ENCODE results near the gene SNX7. TPM values are rescaled to one million over a fixed set of nuclear protein-coding genes. Genes with fewer than 3 reads are reported as not detected.

The SNX7 gene
- total and polyA plus RNA-seq, 5 donors from 2014 or later = not detected

GRCh38 chr1:98698625-98699024 lies 37.1 kb downstream of the SNX7 start:
- Mint-ChIP-seq H3K27ac (no peak overlapping the region), H3K36me3 (no peaks in the 10 kb centered on the region), H3K4me3 (no peak overlapping the region), H3K27me3 (no peaks in the 10 kb centered on the region), H3K9me3 (no peaks in the 10 kb centered on the region), H3K4me1 (no peaks in the 10 kb centered on the region)
- ATAC-seq (ENCODE audit: low read depth in 2 of 2) = no peak
- no peak overlapping the region for H3K27ac ChIP-seq (ENCODE audit: insufficient read depth, low read length, poor library complexity, severe bottlenecking)
- no peaks in the 10 kb centered on the region for H3K9me3 ChIP-seq (ENCODE audit: control insufficient read depth in 2 of 2, low read length in 2 of 2)
- H3K27me3 ChIP-seq (ENCODE audit: control insufficient read depth, insufficient read depth, low read length) = no peaks in the 10 kb centered on the region
- no peaks in the 10 kb centered on the region for H3K4me1 ChIP-seq (ENCODE audit: control insufficient read depth, insufficient read depth, low read length, poor library complexity, severe bottlenecking)
- DNase-seq = no peak
- H3K4me3 ChIP-seq (ENCODE audit: low read depth, low read length) = no peak overlapping the region
- no peaks in the 10 kb centered on the region for H3K36me3 ChIP-seq (ENCODE audit: control insufficient read depth, insufficient read depth, low read length)

DNA sequence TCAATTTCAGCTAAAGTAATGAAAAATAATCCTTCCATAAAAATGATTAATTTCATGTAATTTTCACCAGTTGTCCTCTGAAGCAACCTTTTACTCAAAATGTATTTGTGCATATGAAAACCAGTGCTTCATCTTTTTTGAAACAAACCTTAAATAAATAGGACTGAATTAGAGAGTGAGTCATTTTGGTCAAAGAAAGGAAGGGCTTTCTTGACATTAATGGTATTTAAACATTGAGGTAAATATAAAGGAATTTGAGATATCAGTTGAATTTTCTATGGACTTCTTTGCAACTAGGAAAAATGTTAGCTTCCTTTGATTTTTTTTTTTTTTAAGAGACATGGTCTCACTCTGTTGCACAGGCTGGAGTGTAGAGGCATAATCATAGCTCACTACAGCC lies 38.7 kb downstream of the SNX7 start:
- Mint-ChIP-seq H3K4me3 (no peak overlapping the region), H3K27me3 (no peaks in the 10 kb centered on the region), H3K27ac (no peak overlapping the region), H3K4me1 (no peaks in the 10 kb centered on the region), H3K9me3 (no peaks in the 10 kb centered on the region), H3K36me3 (no peaks in the 10 kb centered on the region)
- Histone ChIP-seq H3K4me3 (ENCODE audit: low read depth, low read length) (no peak overlapping the region), H3K9me3 (ENCODE audit: control insufficient read depth in 2 of 2, low read length in 2 of 2) (no peaks in the 10 kb centered on the region), H3K27me3 (ENCODE audit: control insufficient read depth, insufficient read depth, low read length) (no peaks in the 10 kb centered on the region), H3K4me1 (ENCODE audit: control insufficient read depth, insufficient read depth, low read length, poor library complexity, severe bottlenecking) (no peaks in the 10 kb centered on the region), H3K36me3 (ENCODE audit: control insufficient read depth, insufficient read depth, low read length) (no peaks in the 10 kb centered on the region), H3K27ac (ENCODE audit: insufficient read depth, low read length, poor library complexity, severe bottlenecking) (no peak overlapping the region)
- no peak for DNase-seq
- no peak for ATAC-seq (ENCODE audit: low read depth in 2 of 2)

DNA sequence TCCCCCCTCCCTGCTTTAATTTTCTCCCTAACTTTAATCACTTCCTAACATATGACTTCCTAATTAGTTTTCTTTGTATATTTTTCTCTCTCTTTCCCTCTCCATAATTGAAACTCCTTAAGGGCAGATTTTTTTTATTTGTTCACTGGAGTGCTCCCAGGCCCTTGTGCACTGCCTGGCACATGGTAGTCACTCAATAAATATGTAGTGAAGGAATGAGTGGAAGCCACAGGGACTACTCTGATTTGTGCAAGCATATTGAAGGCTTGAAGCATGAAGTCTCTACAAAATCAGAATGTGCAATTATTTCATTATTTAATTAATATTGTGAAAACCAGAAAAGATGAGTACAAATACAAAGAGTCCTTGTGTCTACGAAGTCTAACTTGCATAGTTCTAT lies 41.5 kb downstream of the SNX7 start:
- H3K27ac Mint-ChIP-seq = no peak overlapping the region
- ATAC-seq (ENCODE audit: low read depth in 2 of 2) (no peak), DNase-seq (no peak)
- Histone ChIP-seq H3K27ac (ENCODE audit: insufficient read depth, low read length, poor library complexity, severe bottlenecking) (no peak overlapping the region), H3K27me3 (ENCODE audit: control insufficient read depth, insufficient read depth, low read length) (peaks cover 2% of the 10 kb centered on the region), H3K4me1 (ENCODE audit: control insufficient read depth, insufficient read depth, low read length, poor library complexity, severe bottlenecking) (no peaks in the 10 kb centered on the region), H3K9me3 (ENCODE audit: control insufficient read depth in 2 of 2, low read length in 2 of 2) (no peaks in the 10 kb centered on the region), H3K36me3 (ENCODE audit: control insufficient read depth, insufficient read depth, low read length) (no peaks in the 10 kb centered on the region), H3K4me3 (ENCODE audit: low read depth, low read length) (no peak overlapping the region)
- peaks cover 0 to under 1% (median 0%) of the 10 kb centered on the region in 7 donors for H3K9me3 Mint-ChIP-seq
- H3K36me3 Mint-ChIP-seq = no peaks in the 10 kb centered on the region
- no peak overlapping the region for H3K4me3 Mint-ChIP-seq
- H3K4me1 Mint-ChIP-seq = no peaks in the 10 kb centered on the region
- H3K27me3 Mint-ChIP-seq = no peaks in the 10 kb centered on the region

DNA sequence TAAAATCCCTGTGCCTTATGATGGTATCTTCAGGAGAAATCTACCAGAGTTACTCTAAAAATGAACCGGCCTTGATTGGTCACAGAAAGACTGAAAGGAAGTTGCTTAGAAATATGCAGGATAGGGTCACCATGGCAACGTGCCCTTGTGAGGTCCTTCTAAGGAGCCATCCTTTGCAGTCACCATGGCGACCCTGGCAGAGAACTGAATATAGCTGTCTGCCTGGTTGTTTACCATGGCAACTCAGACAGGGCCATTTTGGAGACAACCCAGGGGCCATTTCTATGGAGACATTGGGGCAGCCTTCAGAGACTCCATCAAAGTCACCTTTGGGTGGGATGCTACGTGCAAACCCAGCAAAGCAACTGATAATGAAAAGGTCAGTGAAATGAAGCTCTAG lies 43.0 kb downstream of the SNX7 start:
- H3K4me3 Mint-ChIP-seq = no peak overlapping the region
- H3K4me1 Mint-ChIP-seq = no peaks in the 10 kb centered on the region
- Histone ChIP-seq H3K36me3 (ENCODE audit: control insufficient read depth, insufficient read depth, low read length) (no peaks in the 10 kb centered on the region), H3K27me3 (ENCODE audit: control insufficient read depth, insufficient read depth, low read length) (peaks cover 2% of the 10 kb centered on the region), H3K9me3 (ENCODE audit: control insufficient read depth in 2 of 2, low read length in 2 of 2) (no peaks in the 10 kb centered on the region), H3K27ac (ENCODE audit: insufficient read depth, low read length, poor library complexity, severe bottlenecking) (no peak overlapping the region), H3K4me1 (ENCODE audit: control insufficient read depth, insufficient read depth, low read length, poor library complexity, severe bottlenecking) (no peaks in the 10 kb centered on the region), H3K4me3 (ENCODE audit: low read depth, low read length) (no peak overlapping the region)
- no peak overlapping the region for H3K27ac Mint-ChIP-seq
- no peaks in the 10 kb centered on the region for H3K27me3 Mint-ChIP-seq
- DNase-seq = peak in 1 of 3 donors; percentile 1
- no peaks in the 10 kb centered on the region for H3K36me3 Mint-ChIP-seq
- peaks cover 0 to 1% (median 0%) of the 10 kb centered on the region in 7 donors for H3K9me3 Mint-ChIP-seq
- no peak for ATAC-seq (ENCODE audit: low read depth in 2 of 2)

GRCh38 chr1:98704971-98705370 lies 43.5 kb downstream of the SNX7 start:
- Mint-ChIP-seq H3K4me1 (no peaks in the 10 kb centered on the region), H3K4me3 (no peak overlapping the region), H3K36me3 (no peaks in the 10 kb centered on the region), H3K27me3 (no peaks in the 10 kb centered on the region), H3K27ac (no peak overlapping the region), H3K9me3 (peaks cover 0 to 1% (median 0%) of the 10 kb centered on the region in 7 donors)
- no peak for ATAC-seq (ENCODE audit: low read depth in 2 of 2)
- Histone ChIP-seq H3K36me3 (ENCODE audit: control insufficient read depth, insufficient read depth, low read length) (no peaks in the 10 kb centered on the region), H3K4me3 (ENCODE audit: low read depth, low read length) (no peak overlapping the region), H3K27ac (ENCODE audit: insufficient read depth, low read length, poor library complexity, severe bottlenecking) (no peak overlapping the region), H3K9me3 (ENCODE audit: control insufficient read depth in 2 of 2, low read length in 2 of 2) (no peaks in the 10 kb centered on the region), H3K4me1 (ENCODE audit: control insufficient read depth, insufficient read depth, low read length, poor library complexity, severe bottlenecking) (no peaks in the 10 kb centered on the region), H3K27me3 (ENCODE audit: control insufficient read depth, insufficient read depth, low read length) (peaks cover 2% of the 10 kb centered on the region)
- DNase-seq = no peak

GRCh38 chr1:98705591-98705990 lies 44.1 kb downstream of the SNX7 start:
- Histone ChIP-seq H3K27me3 (ENCODE audit: control insufficient read depth, insufficient read depth, low read length) (peaks cover 2% of the 10 kb centered on the region), H3K36me3 (ENCODE audit: control insufficient read depth, insufficient read depth, low read length) (no peaks in the 10 kb centered on the region), H3K27ac (ENCODE audit: insufficient read depth, low read length, poor library complexity, severe bottlenecking) (no peak overlapping the region), H3K4me1 (ENCODE audit: control insufficient read depth, insufficient read depth, low read length, poor library complexity, severe bottlenecking) (no peaks in the 10 kb centered on the region), H3K4me3 (ENCODE audit: low read depth, low read length) (no peak overlapping the region), H3K9me3 (ENCODE audit: control insufficient read depth in 2 of 2, low read length in 2 of 2) (no peaks in the 10 kb centered on the region)
- Mint-ChIP-seq H3K9me3 (peaks cover 0 to 1% (median 0%) of the 10 kb centered on the region in 7 donors), H3K27ac (no peak overlapping the region), H3K27me3 (no peaks in the 10 kb centered on the region), H3K36me3 (no peaks in the 10 kb centered on the region), H3K4me3 (no peak overlapping the region), H3K4me1 (no peaks in the 10 kb centered on the region)
- DNase-seq = no peak
- ATAC-seq (ENCODE audit: low read depth in 2 of 2) = no peak

DNA sequence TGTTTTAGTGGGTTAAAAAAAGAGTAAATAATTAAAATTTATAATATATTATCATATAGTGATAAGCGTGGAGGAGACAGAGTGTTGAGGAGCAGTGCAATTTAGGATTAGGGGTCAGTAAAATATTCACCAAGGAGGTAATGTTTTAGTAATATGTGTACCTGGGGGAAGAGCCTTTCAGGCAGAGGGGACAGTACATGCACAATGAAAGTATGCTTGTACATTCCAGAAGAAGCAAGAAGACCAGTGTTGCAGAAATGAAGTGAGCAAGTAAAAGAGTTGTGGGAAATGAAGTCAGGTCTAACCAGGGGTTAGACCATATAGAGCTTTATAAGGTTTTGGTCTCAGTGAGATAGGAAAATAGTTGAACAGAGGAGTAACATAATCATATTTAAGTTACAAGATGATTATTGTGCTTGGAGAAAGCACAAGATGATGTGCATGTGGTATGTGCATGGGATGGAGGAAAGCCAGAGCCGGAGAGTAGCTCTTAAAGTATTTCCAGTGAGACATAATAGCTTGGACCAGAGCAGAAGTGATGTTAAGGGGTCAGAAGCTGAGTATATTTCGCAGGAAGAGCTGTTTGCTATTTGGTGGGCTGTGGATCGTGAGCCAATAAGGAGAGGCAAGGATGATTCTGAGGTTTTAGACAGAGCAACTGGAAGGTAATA lies 44.8 kb downstream of the SNX7 start:
- H3K4me1 ChIP-seq (ENCODE audit: control insufficient read depth, insufficient read depth, low read length, poor library complexity, severe bottlenecking) = no peaks in the 10 kb centered on the region
- no peaks in the 10 kb centered on the region for H3K27me3 Mint-ChIP-seq
- no peaks in the 10 kb centered on the region for H3K36me3 ChIP-seq (ENCODE audit: control insufficient read depth, insufficient read depth, low read length)
- H3K36me3 Mint-ChIP-seq = no peaks in the 10 kb centered on the region
- no peak for ATAC-seq (ENCODE audit: low read depth in 2 of 2)
- H3K27ac ChIP-seq (ENCODE audit: insufficient read depth, low read length, poor library complexity, severe bottlenecking) = no peak overlapping the region
- no peaks in the 10 kb centered on the region for H3K9me3 ChIP-seq (ENCODE audit: control insufficient read depth in 2 of 2, low read length in 2 of 2)
- peaks cover 0 to 1% (median 0%) of the 10 kb centered on the region in 7 donors for H3K9me3 Mint-ChIP-seq
- H3K4me3 ChIP-seq (ENCODE audit: low read depth, low read length) = no peak overlapping the region
- no peaks in the 10 kb centered on the region for H3K4me1 Mint-ChIP-seq
- H3K27me3 ChIP-seq (ENCODE audit: control insufficient read depth, insufficient read depth, low read length) = peaks cover 2% of the 10 kb centered on the region
- H3K4me3 Mint-ChIP-seq = no peak overlapping the region
- no peak for DNase-seq
- no peak overlapping the region for H3K27ac Mint-ChIP-seq

- no peaks in the 10 kb centered on the region for H3K4me1 Mint-ChIP-seq
- peaks cover 0 to 1% (median 0%) of the 10 kb centered on the region in 7 donors for H3K9me3 Mint-ChIP-seq
- no peaks in the 10 kb centered on the region for H3K36me3 ChIP-seq (ENCODE audit: control insufficient read depth, insufficient read depth, low read length)
- H3K9me3 ChIP-seq (ENCODE audit: control insufficient read depth in 2 of 2, low read length in 2 of 2) = no peaks in the 10 kb centered on the region
- no peaks in the 10 kb centered on the region for H3K27me3 Mint-ChIP-seq
- DNase-seq (no peak), ATAC-seq (ENCODE audit: low read depth in 2 of 2) (no peak)
- H3K4me3 ChIP-seq (ENCODE audit: low read depth, low read length) = no peak overlapping the region
- H3K27me3 ChIP-seq (ENCODE audit: control insufficient read depth, insufficient read depth, low read length) = peaks cover 2% of the 10 kb centered on the region
- H3K27ac ChIP-seq (ENCODE audit: insufficient read depth, low read length, poor library complexity, severe bottlenecking) = no peak overlapping the region
- no peaks in the 10 kb centered on the region for H3K36me3 Mint-ChIP-seq
- H3K4me3 Mint-ChIP-seq = no peak overlapping the region
- no peak overlapping the region for H3K27ac Mint-ChIP-seq
- no peaks in the 10 kb centered on the region for H3K4me1 ChIP-seq (ENCODE audit: control insufficient read depth, insufficient read depth, low read length, poor library complexity, severe bottlenecking)
These were observed 46.0 kb downstream of the SNX7 start for GRCh38 chr1:98707556-98707955.

Measured in CD4-positive, CD25-positive, alpha-beta regulatory T cell (primary cell).